GM06990 (cell line): ENCODE results near the gene TOMT.

ENCODE experiments used
- DNase-seq: peaks from one replicate; pipeline ENCODE4 v3.0.0-alpha.2; 2011; ENCODE audit not compliant: insufficient read length; ENCODE audit errors: extremely low read depth
- H3K27me3 ChIP-seq: replicated peaks from 2 replicates; pipeline ENCODE4 v1.6.0; 2011; ENCODE audit warnings: low read length; ENCODE audit not compliant: control insufficient read depth, insufficient read depth
- H3K36me3 ChIP-seq: 2 replicates; pipeline ENCODE4 v1.5.1; 2011; ENCODE audit warnings: low read length; ENCODE audit not compliant: control insufficient read depth, insufficient read depth
- H3K4me3 ChIP-seq: replicated peaks from 2 replicates; pipeline ENCODE4 v1.5.1; 2011; ENCODE audit warnings: low read depth, mild to moderate bottlenecking, control low read depth, low read length
- CTCF ChIP-seq: IDR thresholded peaks from 2 replicates; pipeline ENCODE4 v1.5.1; 2011; ENCODE audit warnings: low read length, control low read depth, mild to moderate bottlenecking, inconsistent platforms; ENCODE audit not compliant: insufficient read depth, poor library complexity, severe bottlenecking

The TOMT gene

GRCh38 chr11:72067676-72068075 is 38.0 kb upstream of the TOMT start:
- H3K36me3 ChIP-seq: no peaks in the 10 kb centered on the region; the same call in 1 of the 2 replicates
- no peak for TF ChIP-seq CTCF
- H3K27me3 ChIP-seq: no peaks in the 10 kb centered on the region
- no peak overlapping the region for H3K4me3 ChIP-seq
- DNase-seq: no peak

GRCh38 chr11:72069200-72069599 is 36.5 kb upstream of the TOMT start:
- H3K36me3 ChIP-seq: no peaks in the 10 kb centered on the region; the same call in 1 of the 2 replicates
- TF ChIP-seq CTCF: no peak
- DNase-seq: no peak
- H3K4me3 ChIP-seq: peak overlapping the region; percentile 44
- H3K27me3 ChIP-seq: no peaks in the 10 kb centered on the region

GRCh38 chr11:72069787-72070251 is 35.9 kb upstream of the TOMT start:
- no peaks in the 10 kb centered on the region for H3K27me3 ChIP-seq
- TF ChIP-seq CTCF: no peak
- DNase-seq: peak; percentile 25
- H3K36me3 ChIP-seq: no peaks in the 10 kb centered on the region; the same call in 1 of the 2 replicates
- peak overlapping the region; percentile 44 for H3K4me3 ChIP-seq

- Histone ChIP-seq H3K36me3 (no peaks in the 10 kb centered on the region; the same call in 1 of the 2 replicates), H3K27me3 (no peaks in the 10 kb centered on the region), H3K4me3 (no peak overlapping the region)
- TF ChIP-seq CTCF: no peak
- no peak for DNase-seq
These were observed 35.2 kb upstream of the TOMT start for GRCh38 chr11:72070491-72070890.

GRCh38 chr11:72072348-72072747 is 33.4 kb upstream of the TOMT start:
- DNase-seq: no peak
- Histone ChIP-seq H3K27me3 (no peaks in the 10 kb centered on the region), H3K4me3 (no peak overlapping the region), H3K36me3 (no peaks in the 10 kb centered on the region)
- TF ChIP-seq CTCF: no peak

GRCh38 chr11:72075109-72075508 is 30.6 kb upstream of the TOMT start:
- TF ChIP-seq CTCF: peak; percentile 50
- Histone ChIP-seq H3K4me3 (no peak overlapping the region), H3K36me3 (no peaks in the 10 kb centered on the region), H3K27me3 (no peaks in the 10 kb centered on the region)
- no peak for DNase-seq
